Activated CD4-positive, alpha-beta T cell treated with anti-CD3 and anti-CD28 coated beads, Interleukin-10, Interleukin-2, amounts not matched to agents 100 ng/mL and 50 ng/mL, durations not matched to agents 16 hours and 8 hours (primary cell): ENCODE data around the gene KRTAP2-1.
"Not testable (repeated sequence)": the region's sequence is repeated elsewhere in the genome, so short reads cannot be mapped to it uniquely, and the experiment has no call there.

ENCODE experiments used
- DNase-seq: peaks from one replicate; pipeline ENCODE4 v3.0.0-alpha.2; 2020

The KRTAP2-1 gene

GRCh38 chr17:41010441-41010840 is 36.7 kb downstream of the KRTAP2-1 start:
- DNase-seq = no peak

- no peak for DNase-seq
Measured at GRCh38 chr17:41009936-41010335, 37.2 kb downstream of the KRTAP2-1 start.

GRCh38 chr17:41009301-41009760 is 37.8 kb downstream of the KRTAP2-1 start:
- DNase-seq = no peak

GRCh38 chr17:41008811-41009210 is 38.3 kb downstream of the KRTAP2-1 start, which contains the start of gene KRTAP3-1:
TSS of gene KRTAP3-1 (minus strand) at chr17:41009128. CDS start at chr17:41009074, 54 bp downstream.
- no peak for DNase-seq

GRCh38 chr17:41004397-41004796 is 42.7 kb downstream of the KRTAP2-1 start:
- no peak for DNase-seq

GRCh38 chr17:41003926-41004325 is 43.2 kb downstream of the KRTAP2-1 start:
- DNase-seq = no peak

GRCh38 chr17:41002814-41003213 is 44.3 kb downstream of the KRTAP2-1 start:
- DNase-seq = no peak

- DNase-seq = no peak
Measured at GRCh38 chr17:41001795-41002194, 45.3 kb downstream of the KRTAP2-1 start.

GRCh38 chr17:40999563-40999962 is 47.6 kb downstream of the KRTAP2-1 start, which contains the start of gene KRTAP3-2:
TSS of gene KRTAP3-2 (minus strand) at chr17:40999906. CDS start at chr17:40999853, 53 bp downstream.
- not testable (repeated sequence) for DNase-seq

- no peak for DNase-seq
Measured at GRCh38 chr17:40997361-40997760, 49.8 kb downstream of the KRTAP2-1 start.

GRCh38 chr17:40996829-40997228 is 50.3 kb downstream of the KRTAP2-1 start:
- DNase-seq = no peak
